HG03066 (cell line): ENCODE measurements around the gene PDZRN3.

ENCODE experiments used
- ATAC-seq: cut with Tn5 transposase; IDR thresholded peaks from one replicate; pipeline ENCODE4 v1.9.1; 2021; ENCODE audit warnings: low read depth; ENCODE audit not compliant: unreplicated experiment

Gene PDZRN3

DNA sequence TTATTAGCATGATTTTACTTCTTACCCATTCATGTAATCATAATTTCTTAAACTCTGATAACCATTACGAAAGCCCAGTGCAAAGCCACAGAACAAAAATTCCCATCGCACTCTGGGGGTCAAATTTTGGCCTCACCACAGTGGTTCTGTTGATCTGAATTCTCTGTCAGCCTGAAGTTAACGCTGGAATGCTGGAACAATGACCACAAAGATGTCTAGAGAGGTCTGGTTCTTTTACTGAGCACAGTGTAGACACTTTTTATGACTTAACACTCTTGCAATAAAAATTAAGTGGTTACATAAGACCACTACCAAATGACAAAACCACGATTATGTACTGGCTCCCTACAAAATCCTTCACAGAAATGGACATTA is 94.7 kb downstream of the PDZRN3 start:
- no peak for ATAC-seq

DNA sequence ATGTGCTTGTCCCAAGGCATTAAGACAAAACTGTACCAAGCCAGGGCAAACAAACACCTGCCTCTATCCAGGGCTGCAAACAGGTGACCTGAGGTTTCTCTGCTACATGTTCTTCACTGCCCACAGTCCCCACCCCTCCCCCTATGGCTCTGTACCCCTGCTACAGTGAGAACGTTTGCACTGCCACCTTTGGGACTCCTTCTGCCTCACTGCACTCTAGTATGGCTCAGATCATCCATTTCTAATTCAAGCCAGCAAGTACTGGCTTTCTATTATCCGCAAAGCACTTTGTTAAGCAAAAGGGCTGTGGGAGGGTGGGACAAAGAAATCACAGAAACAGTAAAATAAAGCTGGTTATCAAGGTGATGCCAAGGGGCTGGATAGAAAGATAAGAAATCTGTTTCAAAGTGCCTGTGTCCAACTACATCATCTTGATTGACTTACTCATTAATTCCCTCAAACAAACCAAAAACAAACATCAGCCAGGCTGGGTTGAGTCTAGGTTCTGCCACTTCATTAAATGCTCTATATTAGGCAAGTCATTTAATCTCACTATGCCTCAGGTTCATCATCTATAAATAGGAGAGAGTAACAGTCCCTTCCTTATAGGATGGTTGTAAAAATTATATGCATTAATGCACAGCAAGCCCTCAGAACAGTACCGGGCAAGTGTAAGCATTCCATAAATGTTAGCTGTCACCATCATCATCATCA is 95.3 kb downstream of the PDZRN3 start:
- no peak for ATAC-seq

DNA sequence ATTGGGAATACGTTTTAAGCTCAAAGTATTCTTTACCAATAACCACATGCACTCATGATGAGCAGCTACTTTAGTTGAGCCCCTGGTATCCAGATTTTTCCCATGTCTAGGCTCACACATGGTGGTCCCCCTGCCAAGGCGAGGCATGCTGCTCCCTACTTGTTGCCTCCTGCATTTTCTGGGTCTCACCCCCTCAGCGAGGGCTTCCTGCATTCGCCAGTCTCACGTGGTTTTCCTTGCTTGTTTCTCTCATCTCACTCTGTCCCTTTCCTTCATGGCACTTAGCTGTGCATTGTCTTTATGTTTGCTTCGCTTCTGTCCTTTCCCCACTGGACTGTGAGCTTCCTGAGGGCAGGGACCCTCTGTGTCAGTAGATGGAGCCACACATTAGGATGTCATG is 99.2 kb downstream of the PDZRN3 start:
- ATAC-seq = no peak

DNA sequence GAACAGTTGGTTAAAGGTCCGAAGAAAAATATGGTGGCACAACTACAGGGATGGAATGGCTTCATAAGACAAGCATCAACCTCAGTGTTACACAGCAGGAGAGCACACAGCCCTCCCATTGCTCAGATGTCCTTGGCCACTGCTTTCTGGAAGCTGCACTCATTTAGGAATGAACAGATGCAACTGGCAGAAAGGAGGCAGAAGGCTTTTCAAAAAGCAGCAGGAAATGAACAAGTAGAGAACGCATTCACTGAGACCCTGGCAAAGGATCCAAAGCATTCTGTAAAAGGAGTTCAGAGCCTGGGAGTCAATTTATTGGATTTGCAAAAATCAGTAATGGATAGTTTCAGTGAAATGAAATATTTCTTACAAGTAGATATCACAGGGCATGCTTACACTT is 101.1 kb downstream of the PDZRN3 start:
- no peak for ATAC-seq

DNA sequence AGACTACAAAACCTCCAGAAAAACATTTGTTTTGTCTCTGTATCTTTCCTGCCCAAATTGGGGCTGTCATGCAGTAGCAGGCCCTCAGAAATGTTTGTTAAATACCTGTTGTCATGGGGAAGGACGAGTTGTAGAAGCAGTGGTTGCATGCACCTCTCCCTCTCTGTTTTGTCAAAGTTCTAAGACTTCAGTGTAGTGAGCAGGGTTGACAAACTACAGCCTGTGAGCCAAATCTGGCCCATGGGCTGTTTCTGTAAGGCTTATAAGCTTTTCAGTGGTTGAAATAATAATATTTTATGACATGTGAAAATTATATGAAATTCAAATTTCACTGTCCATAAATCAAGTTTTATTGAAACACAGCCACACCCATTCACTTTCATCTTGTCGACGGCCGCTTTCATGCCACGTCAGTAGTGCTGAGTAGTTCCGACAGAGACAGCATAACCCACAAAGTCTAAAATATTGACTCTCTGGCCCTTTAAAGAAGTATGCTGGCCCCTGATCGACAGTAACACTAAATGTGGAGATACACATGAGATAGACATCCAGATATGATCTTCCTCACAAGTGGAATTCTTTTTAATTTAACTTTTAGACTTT is 102.9 kb downstream of the PDZRN3 start:
- ATAC-seq = no peak

DNA sequence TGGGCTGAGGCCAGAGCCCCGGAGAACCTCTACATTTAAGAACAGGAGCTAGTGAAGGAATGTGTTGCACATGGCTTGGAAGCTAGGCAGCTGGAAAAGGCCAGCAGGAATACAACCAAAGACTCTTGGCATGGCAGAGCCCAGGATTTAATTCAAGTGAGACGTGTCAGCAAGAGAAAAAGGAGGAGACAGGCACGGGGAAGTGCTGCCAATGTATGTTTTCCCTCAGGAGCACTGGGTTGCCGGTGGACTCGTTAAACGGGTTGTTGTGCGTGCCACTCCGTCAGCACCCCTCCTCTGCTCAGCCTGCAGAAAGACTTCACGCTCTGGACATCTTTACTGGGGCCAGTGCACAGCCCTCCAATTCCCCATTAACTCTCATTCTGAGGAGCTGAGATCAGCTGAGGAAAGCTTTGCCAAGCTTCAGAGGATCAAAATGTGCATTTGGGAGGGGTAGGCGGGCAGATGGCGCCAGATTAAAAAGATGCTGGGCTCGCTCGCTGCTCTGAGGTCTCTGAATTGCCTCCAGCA is 103.7 kb downstream of the PDZRN3 start:
- ATAC-seq = no peak

DNA sequence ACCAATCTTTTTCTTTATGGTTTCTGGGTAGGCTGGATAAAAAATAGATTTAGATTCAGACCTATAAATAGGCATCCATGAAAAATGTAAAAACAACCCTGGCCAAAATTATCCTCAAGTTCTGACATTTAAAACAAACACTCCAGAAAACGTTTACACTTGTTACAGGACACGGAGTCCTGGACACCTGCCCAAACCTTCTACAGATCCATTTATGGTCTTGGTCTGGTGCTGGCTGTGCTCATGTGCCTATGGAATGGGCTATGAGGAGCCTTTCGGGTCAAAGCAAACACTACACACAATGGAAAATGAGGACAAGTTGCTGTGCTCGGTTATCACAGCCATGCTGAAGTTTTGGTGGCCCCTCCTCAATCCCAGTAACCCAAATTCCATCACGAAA is 108.1 kb downstream of the PDZRN3 start:
- no peak for ATAC-seq

DNA sequence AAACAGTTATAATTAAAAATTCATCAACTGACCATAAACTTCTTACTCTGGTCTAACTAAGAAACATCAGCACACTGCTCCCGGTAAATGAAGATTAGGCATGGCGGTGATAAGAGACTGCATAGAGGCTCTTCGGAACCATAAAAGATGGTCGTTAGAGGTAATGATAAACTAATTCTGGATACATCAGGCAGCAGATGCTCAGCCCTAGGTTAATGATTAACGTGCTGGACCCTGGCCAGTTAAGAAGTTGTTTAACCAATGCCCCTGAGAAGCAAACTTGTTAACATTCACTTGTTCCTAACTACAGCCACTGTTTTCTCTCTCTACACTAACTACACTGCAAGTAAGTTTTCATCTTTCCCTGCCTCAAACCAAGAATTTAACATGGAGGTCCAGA is 111.5 kb downstream of the PDZRN3 start:
- ATAC-seq = no peak

DNA sequence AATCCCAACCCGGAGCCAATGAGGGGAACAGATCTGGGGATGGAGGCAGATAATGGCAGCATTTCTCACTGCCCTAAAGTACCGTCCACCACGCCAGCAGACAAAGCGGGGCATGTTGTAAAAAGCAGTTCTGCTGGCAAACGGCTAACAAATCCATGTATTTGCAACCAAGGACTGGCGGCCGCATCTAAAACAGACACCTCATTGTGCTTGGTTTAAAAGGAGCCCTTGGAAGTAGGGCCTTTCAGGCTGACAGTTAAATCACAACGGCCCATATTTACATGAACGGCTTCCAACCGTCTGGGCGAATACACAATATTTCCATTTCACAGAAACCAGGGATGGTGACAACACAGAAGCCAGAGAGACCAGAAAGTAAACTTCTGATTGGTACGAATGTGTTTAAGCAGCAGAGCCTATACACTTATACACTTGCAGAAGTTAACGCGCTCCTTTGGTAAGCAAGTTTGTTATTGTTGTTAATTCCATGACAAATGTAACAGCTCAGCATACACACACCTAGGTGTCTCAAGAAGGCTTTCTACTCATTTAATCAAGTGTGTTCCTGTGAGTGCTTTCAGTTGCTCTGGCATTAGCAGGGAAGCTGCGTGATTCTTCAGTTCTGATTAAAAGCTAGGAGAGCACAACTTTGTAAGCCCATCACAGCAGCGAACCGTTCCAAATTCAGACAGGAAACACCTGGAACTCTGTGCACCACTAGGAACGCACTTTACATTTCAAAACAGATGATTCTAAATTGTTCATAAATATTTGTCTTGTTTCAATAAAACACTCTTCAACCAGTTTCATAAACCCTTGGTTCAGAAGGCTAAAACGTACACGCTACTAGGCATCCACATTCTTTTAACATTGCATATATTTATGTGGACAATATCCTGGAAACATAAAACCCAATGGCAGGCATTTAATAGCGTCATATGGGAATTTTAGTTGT is 112.9 kb downstream of the PDZRN3 start:
- no peak for ATAC-seq

DNA sequence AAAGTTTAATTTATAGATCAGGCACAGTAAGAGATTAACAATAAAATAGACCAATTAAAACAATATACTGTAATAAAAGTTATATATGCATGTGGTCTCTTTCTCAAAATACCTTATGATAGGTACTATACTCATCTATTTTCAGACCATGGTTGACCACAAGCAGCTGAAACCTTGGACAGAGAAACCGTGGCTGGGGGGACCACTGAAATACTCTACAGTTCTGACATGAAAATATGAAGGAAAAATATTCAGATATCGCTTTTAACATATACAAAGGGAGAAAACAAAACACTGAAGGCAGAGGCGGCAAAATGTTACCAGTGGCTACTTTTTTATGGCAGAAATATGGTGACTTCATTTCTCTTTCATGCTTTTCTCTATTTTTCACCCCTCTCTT is 114.0 kb downstream of the PDZRN3 start:
- no peak for ATAC-seq

DNA sequence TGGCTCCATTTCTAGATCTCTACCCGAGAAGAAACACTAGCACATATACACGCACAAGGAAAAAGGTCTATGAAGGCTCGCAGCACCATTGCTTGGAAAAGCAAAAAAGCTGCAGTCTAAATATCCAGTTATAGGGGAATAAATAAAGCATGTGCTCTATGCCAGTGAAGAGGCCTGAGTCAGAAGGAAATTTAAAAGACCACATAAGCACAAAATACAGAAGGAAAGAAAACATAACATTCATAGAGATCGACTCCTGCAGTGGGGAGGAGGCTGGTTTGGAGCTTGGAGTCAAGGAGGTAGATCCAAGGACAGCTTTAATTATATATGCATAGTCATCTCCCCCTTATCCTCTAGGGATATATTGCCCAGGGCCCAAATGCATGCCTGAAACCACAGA is 114.4 kb downstream of the PDZRN3 start:
- no peak for ATAC-seq

DNA sequence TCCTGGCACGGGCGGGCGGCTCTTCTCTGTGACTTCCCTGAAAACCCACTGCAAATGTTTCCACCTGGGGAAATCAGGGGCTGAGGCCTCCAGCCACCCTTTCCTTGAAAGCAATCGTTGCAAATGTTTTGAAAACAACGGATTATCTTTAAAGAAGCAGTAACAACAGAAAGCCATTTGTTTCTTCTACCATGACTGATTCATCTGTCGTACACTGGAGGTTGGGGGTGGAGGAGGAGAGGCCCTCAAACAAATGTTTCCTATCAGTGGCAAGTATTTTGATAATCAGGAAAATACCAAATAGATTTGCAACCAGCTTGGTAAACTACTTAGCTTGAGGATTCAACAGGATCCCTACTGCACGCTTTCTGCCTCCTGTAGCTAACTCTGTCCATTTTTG is 114.9 kb downstream of the PDZRN3 start:
- ATAC-seq = no peak

DNA sequence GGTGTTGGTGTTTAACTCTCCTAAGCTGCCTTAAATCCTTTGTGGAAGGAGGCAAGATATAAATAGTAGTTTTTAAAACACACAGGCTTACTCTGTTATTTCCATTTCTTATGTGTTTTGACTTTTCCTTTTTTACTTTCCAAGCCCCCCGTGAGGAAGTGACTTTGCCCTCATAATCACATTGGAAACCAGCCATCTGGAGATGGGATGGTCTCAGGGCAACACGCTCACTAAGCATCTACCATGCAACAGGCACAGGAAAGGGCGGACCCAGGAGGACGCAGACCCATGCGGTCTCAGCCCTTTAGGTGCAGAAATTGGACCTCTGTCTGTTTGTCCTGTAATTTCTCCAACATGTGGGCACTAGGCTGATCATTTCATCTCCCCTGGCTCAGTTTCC is 115.7 kb downstream of the PDZRN3 start:
- no peak for ATAC-seq

DNA sequence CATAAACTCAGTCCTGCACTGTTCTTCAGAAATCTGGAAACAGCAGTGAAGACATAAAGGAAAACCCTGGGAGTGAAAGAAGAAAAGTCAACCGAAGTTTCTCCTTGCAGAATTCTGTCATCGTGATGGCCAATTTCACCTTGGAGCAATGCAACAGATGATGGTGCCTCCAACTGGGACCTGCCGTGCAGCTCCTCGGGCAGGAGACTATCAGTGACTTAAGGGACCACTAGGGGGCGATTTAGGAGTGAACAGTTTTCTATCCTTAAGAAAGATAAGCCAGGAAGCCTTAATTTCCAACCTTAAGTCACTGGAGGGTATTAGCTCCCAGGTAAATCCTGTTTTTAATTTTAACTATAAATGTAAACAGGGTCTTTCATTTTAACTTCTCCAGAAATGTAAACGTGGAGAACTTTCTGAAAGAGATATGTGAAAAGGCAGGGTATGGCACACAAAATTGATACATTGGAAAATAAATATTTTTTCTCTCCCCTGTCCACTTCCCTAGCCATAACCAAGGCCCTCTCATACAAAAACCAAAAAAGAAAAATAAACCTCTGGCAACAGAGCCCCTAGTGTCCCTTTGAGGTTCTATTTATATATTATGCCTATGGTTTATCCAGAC is 116.3 kb downstream of the PDZRN3 start:
- no peak for ATAC-seq

DNA sequence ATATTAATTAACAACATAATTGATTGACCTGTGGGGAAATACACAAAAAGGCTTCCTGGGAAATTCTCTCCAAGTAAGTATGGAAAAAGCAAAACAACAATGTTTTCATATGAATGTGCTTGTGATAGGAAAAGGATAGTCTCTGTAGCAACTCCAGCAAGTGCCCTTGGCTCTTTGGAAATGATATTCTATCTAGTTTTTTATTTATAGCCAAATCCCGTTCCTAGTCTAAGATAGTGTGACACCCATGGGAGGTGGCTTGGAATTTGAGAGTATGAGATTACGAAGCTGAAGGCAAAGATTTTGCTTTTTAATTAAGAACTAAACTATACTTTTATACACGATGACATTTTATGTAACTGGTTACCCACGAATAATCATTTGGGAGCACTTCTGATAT is 119.9 kb downstream of the PDZRN3 start:
- no peak for ATAC-seq

DNA sequence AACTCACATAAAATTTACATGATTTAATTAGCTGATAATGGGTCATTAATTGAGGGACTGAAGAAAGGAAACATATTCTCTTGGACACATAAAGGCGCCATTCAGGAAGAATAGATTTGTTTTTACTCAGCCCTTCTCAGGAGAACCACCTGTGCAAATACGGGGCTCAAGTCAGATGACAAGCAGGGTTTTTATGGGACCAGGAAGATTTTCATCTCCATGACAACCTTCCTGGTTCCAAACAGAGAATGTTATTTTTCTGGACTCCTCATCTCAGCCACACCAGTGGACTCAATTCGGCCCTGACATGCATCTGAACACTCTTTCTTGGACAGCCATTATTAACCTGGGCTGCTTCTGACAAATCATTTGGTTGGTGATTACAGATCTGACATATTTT is 120.5 kb downstream of the PDZRN3 start:
- ATAC-seq = no peak

DNA sequence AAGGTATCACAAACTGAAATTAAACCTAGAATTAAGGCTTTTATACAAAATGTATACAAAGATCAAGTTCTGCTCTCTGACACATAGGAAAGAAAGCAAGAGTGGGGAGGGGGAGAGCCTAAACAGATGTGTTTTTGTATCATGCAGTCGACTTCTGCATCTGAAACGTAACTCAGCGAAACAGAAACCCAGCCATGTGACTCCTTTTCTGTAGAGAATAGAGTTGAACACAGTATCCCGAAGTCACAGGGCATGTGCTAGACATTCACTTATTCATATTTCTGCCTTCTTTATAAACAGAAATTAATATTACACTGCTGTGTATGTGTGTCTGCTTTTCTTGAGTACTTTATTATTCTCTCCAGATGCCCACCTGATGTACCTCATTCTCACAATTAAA is 121.0 kb downstream of the PDZRN3 start:
- peak; percentile 49 for ATAC-seq

DNA sequence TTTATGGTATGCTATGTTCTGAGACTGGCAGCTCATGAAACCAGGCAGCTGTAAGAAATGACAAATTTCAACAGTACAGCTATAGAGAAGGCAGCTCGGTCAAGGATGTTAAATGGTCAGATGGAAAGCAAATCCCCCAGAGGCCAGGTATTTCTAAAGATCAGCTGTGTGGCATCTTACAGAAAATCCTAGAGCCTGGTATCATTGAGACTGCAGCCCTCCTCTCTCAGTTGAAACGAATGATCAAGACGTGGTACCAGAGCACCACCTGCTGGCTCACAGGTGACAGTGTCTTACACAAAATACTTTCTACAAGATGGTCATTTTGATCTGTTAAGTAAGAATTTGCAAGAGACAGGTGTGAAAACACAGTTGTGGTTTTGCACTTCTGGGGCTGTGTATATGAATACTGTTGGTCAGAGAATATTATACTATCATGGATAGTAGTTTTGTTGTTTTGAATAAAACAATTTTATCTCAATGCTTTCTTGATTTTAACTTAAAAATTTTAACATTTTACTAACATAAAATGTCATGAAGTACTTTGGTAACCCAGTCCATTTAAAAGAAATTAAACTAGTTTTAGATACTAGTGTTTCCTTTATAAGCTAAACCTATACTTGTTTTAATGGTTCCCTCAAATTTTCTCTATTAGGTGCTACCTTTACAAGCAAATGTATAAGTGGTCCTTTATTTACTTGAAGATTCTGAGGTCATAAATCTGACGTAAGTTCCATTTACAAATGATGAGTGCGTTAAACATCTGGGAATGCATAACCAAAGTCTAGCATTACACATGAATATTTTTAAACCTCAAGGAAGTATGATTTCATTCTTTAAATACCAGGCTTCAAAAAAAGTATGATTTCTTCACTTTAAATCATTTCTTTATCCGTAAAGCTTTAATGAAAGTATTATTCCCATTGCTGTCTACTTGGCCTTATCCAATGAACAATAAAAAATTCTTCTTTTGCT is 121.8 kb downstream of the PDZRN3 start:
- ATAC-seq = peak; percentile 65

DNA sequence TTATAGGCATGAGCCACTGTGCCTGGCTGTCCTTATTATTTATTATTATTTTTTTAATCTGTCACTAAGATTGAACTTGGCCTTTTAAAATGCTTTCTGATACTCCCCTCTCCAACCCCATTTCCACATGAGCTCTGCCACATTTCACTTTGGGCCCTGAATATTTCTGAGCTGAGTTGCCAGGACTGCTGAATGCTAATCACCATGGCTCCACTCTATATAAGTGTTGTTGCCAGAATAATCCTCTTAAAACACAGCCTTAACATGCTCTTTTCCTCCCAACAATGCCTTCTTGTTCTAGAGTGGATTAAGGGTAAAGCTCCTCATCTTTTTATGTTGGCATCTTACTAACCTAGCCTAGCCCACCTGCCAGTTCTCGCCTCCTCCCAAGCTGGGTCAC is 124.4 kb downstream of the PDZRN3 start:
- no peak for ATAC-seq

DNA sequence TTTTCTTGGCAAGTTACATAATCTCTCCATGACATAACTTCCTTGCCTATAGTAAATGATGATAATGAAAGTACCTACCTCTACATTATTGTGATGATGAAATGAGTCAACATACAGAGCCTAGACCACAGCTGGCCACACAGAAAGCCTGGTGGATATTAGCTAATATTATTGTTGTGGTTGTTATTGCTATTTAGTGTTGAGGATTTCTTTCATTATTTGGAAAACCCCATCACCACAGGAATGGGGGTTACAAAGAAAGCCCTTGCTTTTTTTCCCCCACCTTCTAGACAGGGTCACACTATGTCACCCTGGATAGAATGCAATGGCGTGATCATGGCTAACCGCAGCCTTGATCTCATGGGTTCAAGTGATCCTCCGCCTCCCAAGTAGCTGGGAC is 125.0 kb downstream of the PDZRN3 start:
- no peak for ATAC-seq
